Activated CD8-positive, alpha-beta memory T cell treated with anti-CD3 and anti-CD28 coated beads for 4 hours (primary cell): Measurements from ENCODE around the gene SMARCA2.

Experiments used
- DNase-seq, 2 donors: peaks; one replicate each; pipeline ENCODE4 v3.0.0-alpha.2; 2020; ENCODE audit warnings: low read depth in 2 of 2

SMARCA2 gene

DNA sequence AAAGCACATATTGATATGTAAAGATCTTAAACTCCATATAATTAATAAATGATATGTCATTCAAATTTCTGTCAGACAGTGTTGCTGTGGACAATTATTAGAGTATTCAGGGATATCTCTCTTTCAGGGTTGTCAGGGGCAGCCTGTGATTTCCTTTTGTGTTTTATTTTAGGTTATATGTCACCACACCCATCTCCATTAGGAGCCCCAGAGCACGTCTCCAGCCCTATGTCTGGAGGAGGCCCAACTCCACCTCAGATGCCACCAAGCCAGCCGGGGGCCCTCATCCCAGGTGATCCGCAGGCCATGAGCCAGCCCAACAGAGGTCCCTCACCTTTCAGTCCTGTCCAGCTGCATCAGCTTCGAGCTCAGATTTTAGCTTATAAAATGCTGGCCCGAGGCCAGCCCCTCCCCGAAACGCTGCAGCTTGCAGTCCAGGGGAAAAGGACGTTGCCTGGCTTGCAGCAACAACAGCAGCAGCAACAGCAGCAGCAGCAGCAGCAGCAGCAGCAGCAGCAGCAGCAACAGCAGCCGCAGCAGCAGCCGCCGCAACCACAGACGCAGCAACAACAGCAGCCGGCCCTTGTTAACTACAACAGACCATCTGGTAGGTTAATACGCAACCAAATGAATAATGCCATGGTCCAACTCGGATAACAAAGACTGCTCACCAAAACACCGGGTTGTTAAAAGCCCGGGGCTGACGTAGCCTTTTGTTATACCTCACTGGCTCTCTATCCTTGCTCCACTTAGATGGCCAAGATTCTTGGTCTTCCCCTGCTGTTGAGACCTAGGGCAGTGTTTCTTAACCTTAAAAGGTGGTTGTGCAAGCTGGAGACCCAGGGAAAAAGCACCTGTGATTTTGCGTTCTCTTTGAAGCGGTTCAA lies 24.4 kb downstream of the SMARCA2 start:
- DNase-seq = no peak

DNA sequence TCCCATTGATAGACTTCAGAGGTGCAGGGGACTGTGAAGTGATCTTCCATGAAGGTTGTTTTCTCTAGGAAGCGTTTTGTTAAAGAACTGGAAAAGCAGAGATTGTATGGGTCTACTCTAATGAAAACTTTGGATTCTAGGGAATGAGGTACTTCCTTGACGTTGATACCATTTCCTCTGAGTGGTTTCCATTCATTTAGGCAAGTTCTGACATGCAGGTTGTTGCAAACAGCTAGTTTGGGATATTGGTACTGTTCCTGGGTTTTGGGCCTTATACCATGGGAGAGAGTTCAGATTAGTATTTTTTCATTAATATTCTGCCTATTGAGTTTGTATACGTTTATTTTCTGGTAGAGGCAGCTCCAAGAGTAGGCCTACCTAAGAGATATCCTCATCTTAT lies 25.7 kb downstream of the SMARCA2 start:
- no peak for DNase-seq

DNA sequence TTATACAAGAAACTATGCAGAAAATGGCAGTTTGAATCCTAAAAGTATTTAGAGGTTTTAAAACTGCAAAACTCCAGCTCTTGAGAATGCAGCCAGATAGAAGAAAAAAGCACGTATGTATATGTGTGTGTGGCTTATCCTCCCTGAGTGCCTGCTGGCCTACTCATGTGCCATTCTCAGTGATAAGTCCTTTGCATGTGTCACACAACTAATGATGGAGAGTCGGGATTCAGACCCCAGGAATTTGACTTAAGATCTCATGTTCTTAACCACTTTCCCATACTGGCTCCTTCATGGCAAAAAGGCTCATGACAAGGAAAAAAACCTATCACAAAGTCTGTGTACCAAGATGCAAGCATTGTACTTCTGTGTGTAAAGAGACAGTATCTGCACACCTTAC lies 26.6 kb downstream of the SMARCA2 start:
- DNase-seq = no peak

DNA sequence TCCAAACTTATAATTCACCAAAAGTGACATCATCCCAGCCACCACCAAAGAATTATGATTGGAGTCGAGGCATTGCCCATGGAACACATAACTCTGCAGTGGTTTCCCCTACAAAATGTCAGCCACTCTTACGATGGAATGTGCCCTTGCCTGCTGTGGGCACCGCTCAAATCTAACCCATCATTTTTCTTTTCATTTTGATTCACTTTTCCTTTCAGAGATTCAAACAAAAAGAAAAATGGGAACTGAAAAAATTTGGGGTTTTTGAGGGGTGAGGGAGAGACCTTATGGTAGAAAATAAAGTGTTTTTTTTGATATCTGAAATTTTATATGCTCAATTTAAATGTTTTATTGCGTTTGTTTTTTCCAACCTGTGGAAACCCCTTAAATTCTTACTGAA lies 28.1 kb downstream of the SMARCA2 start:
- no peak for DNase-seq

DNA sequence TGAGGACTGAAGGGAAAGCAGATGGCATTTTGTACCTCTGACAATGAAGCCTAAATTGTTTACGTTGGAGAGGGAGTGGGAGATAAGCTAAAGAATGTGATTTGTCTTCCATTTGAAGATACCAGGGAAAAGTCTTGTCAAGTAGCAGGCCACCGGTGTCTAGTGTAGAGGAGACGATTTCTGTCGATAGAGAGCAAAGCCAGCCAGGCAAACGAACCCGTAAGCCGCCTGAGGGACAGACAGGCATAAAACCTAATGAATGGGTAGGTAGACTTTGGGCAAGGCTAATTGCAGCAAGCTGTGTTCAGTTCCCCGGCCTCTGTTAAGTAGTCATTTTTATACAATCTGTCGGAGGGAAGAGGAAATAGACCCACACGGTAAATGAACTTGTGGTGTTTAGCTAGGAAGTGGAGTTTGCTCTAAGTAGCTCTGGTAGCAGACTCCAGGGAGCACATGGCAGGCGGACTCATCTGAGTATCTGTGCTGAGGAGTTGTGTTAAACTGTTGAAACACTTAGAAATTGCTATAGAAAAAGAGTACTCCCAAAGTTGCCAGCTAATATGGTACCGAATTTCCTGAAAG lies 28.8 kb downstream of the SMARCA2 start:
- no peak for DNase-seq

DNA sequence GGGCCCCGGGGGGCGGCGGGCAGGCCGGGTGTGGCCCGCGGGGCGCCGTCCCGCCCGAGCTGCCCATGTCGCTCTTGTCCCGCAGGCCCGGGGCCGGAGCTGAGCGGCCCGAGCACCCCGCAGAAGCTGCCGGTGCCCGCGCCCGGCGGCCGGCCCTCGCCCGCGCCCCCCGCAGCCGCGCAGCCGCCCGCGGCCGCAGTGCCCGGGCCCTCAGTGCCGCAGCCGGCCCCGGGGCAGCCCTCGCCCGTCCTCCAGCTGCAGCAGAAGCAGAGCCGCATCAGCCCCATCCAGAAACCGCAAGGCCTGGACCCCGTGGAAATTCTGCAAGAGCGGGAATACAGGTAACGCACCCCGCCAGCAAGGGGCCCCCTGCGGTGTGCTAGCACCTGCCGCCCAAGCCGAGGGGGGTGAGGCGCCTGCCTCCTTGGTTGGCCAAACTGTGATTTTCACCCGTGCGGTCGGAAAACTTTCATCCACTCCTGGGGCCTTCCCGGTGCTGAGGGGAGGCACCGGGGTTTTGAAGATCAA lies 32.1 kb downstream of the SMARCA2 start:
- DNase-seq = no peak

DNA sequence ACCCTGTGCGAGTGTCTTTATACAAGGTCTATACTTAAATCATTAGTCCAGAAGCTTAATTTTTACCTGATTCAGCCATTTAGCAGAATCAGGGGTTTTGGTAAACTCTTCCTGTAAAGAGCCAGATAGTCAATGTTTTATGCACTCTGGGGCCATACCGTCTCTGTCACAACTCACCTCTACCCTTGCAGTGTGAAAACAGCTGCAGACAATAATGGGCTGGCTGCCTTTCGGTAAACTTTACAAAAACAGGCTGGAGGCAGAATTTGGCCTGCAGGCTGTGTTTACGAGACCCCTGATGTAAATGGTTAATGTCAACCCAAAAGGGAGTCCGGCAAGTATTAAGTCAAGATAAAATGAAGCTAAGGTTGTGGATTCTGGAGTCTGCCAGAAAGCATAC lies 32.8 kb downstream of the SMARCA2 start:
- DNase-seq = no peak

DNA sequence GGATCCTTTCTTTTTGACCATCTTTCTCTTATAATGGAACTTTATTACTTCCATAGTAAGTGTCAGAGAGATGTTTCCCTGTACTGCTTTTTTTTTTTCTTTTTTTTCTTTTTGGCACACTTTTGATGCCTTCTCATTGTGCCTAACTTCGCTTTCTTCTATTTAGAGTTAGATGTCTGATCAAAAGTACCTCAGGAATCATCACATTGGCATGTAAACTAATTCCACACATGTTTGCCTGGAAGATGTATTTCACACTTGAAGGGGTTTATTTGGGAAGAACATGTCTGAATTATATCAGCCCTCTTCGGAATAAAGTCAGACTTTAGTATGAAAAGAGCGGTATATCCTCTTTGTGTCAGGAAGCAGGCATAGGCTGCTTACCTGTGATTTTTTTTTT lies 35.1 kb downstream of the SMARCA2 start:
- DNase-seq = no peak

DNA sequence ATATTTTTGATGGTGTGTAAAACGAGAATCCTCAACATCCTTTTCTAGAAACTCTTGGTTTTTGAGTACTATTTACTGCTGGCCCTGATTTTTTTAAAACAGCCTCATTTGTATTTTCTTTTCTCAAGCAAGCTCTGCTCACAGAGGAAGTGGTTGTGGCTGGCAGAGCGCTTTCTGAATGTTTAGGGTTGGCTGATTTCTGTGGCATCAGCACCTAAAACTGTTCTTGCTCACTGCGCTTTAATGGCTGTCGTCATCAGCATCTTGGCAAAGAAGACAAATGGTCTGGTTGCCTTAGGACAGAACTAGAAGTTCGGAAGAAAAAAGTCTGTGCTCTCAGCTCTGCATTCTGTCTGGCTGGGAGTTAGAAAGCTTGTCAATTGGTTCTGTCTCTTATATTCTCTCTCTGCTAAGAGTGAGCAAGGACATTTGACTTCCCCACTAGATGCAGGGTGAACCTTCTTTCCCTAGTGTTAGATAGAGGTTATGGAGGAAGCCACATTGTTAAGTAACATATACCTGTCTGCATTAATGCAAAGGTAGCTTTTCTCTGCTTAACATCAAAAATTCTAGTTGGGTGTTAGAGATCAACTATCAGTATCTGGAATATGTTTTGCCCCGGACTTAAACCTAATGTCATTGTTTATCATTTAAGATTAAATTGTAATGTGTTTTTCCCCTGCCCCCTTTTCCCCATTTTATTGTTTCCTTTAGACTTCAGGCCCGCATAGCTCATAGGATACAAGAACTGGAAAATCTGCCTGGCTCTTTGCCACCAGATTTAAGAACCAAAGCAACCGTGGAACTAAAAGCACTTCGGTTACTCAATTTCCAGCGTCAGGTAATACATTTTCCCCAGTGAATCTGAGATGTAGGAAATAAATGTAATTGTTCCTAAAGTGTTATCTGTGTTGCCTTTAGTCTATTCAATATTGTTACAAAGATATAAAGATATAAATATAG lies 39.0 kb downstream of the SMARCA2 start:
- DNase-seq = peak; percentile 36 to 42

DNA sequence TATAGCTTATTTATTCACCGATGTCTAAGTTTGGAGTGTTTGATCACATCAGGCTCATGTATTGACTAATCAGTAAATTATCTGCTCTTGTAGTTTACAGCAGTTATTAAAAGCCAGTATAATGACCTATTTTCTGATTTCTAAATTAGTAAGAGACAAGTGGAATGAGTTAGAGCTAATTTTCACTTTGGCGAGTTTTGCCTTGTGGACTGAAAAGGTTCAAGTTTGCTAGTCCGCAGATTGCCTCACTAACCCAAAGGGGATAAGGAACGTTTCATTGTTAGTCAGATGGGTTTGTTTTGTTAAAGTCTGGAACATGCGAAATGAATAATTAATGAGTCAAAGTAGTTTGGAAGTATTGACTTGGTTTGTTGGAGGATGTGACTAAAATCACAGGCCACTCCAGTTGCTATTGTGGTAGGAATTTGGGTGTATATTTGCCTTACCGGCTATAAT lies 40.1 kb downstream of the SMARCA2 start:
- DNase-seq = no peak

DNA sequence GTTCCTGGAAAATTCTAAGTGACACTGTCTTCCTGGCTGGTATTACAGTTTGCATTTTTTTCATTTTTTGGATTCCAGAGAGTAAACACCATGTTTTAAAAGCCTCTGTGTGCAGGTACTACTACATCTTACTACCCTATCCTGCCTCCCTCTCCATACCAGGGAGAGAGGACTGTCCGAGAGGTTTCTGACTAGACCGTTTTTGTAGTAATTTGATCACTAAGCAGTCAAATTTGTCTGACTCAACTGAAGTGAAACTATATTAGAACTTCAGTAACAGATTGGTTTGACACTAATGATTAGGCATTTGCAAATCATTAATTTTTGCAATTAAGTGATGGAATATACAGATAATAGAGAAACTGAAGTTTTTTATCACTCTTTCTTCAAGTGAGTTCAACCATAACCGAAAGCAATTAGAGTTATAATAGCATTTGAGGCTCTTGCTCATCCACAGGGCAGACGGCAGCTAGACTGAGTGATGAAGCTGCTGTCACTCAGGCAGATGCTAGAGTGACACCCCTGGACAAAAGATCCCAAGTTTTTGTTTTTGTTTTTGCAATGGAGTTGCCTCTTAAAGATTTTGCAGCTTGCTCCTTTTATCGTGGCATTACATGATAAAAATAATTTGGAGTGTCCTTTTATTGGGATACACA lies 44.3 kb downstream of the SMARCA2 start:
- DNase-seq = no peak

DNA sequence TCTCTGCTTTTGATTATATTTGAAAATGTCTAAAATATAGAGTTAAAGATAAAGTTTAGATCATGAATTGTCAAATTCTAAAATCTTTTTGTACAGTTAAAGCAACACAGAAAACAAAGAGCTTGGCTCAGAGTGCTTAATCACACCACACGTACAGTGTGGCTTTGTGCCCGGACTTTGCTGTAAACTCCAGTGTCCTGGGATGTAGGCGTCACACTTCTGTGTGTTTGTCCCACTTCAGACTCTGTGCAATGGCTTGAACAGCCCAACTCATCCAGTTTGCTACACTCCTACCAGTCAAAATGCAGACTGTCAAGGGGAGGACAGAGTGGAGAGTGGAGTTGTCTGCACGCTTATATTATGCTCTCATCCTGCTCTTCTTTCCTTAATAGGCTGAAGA lies 45.3 kb downstream of the SMARCA2 start:
- DNase-seq = no peak

DNA sequence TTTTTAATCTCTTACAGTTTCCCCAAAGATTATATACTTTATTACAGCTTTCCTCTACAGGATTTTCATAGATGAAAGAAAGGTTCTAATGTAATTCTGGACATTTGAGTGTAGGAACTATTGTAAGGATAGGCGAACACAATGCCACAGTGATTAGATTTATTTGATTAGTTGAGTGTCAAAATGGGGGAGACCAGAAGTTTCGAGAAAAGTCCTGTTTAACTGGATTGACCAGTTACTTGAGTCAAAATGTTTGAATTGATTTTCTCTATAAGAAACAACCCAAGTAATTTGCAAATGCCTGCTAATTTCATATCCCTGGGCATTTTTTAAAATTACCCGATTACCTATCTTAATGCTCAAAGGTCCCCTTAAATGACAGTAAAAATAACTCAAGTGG lies 50.6 kb downstream of the SMARCA2 start:
- no peak for DNase-seq

DNA sequence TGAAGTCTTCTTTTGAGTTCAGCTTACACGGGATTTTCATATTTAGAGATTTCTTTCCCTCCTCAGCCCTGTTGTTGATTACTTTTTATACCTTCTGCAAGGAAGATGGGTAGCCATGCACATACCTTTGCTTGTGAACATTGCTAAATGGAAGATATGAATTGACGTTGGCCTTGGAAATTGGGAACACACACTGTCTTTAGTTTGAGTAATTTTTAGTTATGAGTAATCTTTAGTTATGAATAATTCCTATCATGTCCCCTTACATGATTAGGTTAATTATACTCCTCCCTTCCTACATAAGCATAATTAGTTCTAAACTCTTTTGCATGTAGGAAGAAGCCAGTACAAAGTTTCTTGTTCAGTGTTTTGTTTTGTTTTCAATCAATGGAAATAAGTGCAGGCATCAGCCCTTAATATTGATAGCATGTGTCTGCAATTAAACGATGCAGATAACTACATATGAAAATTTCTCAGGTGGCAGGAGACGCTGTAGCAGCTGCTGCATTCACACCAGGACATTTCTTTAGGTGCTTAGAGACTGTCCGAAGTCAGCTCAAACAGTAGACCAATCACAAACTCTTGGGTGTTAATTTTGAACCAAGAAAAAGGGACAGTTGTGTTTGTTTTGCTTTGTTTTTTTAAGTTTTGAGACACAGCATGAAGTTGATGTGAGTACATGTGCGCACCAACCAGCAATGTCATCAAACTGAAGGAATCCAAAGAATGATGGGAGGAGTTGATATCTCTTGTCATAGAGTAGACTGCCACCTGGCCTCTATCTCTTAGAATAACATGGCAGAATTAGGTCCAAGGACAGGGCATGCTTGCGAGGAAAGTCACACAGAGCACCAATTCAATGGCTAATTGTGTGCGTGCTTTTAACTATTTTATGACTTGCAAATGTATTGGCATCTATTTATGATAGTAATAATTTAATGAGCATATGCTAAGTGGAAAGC lies 51.4 kb downstream of the SMARCA2 start:
- no peak for DNase-seq

DNA sequence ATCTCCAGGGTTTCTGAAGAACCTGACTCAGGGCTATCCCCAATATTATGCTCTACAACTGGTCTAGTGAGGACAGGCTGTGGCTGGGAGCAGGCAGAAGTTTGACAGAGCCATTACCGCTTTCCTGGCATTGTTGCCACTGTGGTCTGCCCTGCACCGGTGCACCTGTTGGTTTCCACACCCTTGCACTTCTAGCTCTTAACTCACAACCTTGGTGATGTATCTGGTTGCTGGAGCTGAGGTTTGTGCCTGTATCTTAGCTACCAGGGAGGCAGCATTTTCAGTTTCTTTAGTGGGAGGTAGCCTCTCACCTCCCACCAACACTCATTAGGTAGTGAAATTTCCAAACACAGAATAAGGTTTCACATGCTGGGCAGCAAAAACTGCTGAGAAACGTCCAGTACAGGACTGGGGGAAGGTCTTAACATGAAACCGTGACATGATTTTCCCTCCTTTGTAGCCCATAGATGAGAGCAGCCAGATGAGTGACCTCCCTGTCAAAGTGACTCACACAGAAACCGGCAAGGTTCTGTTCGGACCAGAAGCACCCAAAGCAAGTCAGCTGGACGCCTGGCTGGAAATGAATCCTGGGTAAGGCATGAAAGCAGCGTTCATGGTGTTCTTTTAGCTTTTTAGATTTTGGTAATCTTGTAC lies 57.7 kb downstream of the SMARCA2 start:
- DNase-seq = no peak

DNA sequence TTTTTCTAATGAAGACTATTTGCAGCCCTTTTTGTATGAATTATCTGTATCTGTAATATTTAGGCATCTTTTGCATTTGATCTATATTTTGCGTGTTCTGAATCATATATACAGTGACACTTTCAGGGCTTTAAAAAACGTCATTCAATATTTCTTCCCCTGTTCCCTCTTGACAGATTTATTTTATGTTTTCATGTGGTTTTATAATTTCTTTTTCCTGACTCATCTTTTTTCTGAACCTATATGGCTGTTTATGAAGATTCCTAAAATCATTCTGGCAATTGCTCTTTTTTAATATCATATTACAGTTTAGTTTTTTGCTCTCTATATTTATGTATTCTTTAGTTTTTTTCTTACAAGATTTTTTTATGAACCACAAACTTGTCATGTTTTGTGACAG lies 67.6 kb downstream of the SMARCA2 start:
- DNase-seq = no peak

DNA sequence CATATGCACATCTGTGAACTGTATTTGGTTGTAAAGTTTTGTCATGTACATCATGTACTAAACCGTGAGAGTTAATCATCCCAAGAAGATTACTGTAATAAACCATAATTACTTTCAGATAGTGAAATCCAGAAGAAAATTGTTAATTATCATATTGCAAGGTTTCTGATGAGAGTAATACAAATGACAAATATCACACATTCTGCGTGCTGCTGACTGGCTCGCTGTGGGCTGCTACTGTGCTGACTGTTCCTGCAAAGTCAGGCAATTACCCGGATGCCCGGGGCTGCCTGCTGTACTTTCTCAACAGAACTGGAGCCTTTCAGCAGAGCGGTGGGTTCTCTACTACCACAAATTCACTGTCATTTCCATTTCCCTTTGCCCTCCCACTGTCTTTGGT lies 68.3 kb downstream of the SMARCA2 start:
- DNase-seq = no peak

DNA sequence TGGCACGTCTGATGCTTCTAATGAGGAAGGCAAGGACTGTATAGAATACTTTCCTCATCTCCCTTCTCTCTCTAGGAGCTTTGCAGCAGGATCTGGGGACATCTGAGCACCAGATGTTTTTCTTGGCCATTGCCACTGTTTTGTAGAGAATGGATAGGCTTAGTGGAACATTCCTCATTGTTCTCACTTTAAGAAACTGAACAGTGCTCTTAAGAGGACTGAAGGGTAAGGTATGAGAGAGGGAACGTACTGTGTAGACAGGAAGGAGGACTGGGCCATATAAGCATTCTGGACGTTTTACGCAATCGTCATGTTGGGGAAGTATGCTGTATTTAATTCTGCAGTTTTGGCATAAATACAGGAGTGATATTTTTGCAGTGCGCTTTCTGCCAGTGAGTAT lies 70.6 kb downstream of the SMARCA2 start:
- DNase-seq = no peak

DNA sequence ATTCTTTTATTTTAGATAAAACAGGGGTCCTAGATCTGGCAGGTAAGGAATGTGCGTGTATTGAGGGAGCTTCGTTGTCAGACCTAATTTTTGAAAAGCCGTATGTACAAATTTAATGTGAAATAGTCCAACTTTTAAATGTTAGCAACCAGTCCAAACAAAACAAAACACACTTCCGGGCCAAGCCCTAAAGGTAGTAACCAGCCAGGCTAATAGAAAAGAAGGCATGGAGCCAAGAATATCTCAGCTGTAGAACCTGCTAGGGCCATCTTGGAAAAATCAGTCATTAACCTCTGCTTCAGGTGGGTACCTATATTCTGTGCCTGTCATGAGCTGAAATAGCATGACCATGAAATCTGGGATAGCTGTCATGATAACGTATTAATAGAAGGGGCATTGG lies 71.0 kb downstream of the SMARCA2 start:
- DNase-seq = no peak

DNA sequence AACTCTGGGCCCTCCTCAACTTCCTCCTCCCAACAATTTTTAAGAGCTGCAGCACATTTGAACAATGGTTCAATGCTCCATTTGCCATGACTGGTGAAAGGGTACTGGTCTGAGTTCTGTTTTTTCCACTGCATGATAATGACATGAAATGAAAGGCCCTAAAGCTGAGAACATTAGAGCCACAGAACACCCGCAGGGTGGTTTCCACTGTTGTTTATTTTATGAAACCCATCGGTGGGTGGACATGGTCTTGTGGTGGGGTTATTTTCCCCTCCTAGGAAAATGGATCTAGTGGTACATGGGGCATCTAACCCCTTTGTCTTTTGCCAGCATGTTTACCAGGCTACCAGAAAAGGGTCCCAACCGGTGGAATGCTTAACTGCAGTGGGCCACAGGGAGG lies 71.8 kb downstream of the SMARCA2 start:
- no peak for DNase-seq
